ENCODE data around the gene RTN1. TPM values are rescaled to one million over a fixed set of nuclear protein-coding genes. Genes with fewer than 3 reads are reported as not detected.

Gene RTN1
- polyA plus RNA-seq, 1 of the 3 experiments (the other 2 are of a cell fraction): 1.6 TPM

DNA sequence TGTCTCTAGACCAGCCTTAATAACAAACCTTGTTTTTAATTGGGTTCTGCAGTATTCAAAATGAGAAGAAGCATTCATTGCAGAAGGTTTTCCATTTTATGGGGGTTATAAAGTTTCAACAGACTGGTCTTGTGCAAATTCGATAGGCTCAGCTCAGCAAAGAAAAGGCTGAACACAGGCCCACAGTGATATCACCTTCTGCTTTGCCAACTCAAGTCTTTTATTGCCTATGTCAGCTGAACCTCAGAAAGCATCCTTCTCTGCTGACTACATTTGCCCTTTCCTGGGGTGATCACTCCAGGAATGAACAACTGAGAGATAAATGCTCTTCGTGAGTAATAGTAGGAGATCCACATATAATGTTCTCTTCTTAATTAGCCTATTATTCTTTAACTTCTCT is 159.5 kb downstream of the RTN1 start:
- no peaks in the 10 kb centered on the region for H3K36me3 ChIP-seq (replicated peaks in 1 of 2; ENCODE audit: control insufficient read depth in 1 of 2, insufficient read depth in 2 of 2, low read length in 1 of 2)
- H3K79me2 ChIP-seq (ENCODE audit: insufficient read depth): no peaks in the 10 kb centered on the region
- no peaks in the 10 kb centered on the region for H3K9me2 ChIP-seq
- H3K4me1 ChIP-seq (ENCODE audit: control insufficient read depth in 1 of 2, insufficient read depth in 2 of 2, low read depth in 1 of 2, low read length in 1 of 2): no peaks in the 10 kb centered on the region
- ChIA-PET CTCF (interaction anchor here (0.7 to 7.9 kb wide), 4 partner anchors 17 to 473 kb away, joined by 3 to 158 read pairs (median 3); partner anchors contain the start of gene LRRC9), POLR2A (no interaction called here)
- no peaks in the 10 kb centered on the region for H3K9me3 ChIP-seq
- no peaks in the 10 kb centered on the region for H4K20me1 ChIP-seq (ENCODE audit: insufficient read depth)
- no peak overlapping the region for H3K9ac ChIP-seq
- no peaks in the 10 kb centered on the region for H3K27me3 ChIP-seq (ENCODE audit: insufficient read depth)
- TF ChIP-seq FOXM1 (IDR thresholded peaks at IDR 0.05; ENCODE audit: low read depth): no peak
- no peak for TF ChIP-seq JUND (IDR thresholded peaks at IDR 0.05)
- TF ChIP-seq EP300 (IDR thresholded peaks at IDR 0.05; ENCODE audit: borderline replicate concordance in 1 of 2, low read depth in 1 of 2, low read length in 1 of 2): no peak
- TF ChIP-seq, protein P1, sequence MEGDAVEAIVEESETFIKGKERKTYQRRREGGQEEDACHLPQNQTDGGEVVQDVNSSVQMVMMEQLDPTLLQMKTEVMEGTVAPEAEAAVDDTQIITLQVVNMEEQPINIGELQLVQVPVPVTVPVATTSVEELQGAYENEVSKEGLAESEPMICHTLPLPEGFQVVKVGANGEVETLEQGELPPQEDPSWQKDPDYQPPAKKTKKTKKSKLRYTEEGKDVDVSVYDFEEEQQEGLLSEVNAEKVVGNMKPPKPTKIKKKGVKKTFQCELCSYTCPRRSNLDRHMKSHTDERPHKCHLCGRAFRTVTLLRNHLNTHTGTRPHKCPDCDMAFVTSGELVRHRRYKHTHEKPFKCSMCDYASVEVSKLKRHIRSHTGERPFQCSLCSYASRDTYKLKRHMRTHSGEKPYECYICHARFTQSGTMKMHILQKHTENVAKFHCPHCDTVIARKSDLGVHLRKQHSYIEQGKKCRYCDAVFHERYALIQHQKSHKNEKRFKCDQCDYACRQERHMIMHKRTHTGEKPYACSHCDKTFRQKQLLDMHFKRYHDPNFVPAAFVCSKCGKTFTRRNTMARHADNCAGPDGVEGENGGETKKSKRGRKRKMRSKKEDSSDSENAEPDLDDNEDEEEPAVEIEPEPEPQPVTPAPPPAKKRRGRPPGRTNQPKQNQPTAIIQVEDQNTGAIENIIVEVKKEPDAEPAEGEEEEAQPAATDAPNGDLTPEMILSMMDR (IDR thresholded peaks at IDR 0.05): no peak
- TF ChIP-seq, protein P2, sequence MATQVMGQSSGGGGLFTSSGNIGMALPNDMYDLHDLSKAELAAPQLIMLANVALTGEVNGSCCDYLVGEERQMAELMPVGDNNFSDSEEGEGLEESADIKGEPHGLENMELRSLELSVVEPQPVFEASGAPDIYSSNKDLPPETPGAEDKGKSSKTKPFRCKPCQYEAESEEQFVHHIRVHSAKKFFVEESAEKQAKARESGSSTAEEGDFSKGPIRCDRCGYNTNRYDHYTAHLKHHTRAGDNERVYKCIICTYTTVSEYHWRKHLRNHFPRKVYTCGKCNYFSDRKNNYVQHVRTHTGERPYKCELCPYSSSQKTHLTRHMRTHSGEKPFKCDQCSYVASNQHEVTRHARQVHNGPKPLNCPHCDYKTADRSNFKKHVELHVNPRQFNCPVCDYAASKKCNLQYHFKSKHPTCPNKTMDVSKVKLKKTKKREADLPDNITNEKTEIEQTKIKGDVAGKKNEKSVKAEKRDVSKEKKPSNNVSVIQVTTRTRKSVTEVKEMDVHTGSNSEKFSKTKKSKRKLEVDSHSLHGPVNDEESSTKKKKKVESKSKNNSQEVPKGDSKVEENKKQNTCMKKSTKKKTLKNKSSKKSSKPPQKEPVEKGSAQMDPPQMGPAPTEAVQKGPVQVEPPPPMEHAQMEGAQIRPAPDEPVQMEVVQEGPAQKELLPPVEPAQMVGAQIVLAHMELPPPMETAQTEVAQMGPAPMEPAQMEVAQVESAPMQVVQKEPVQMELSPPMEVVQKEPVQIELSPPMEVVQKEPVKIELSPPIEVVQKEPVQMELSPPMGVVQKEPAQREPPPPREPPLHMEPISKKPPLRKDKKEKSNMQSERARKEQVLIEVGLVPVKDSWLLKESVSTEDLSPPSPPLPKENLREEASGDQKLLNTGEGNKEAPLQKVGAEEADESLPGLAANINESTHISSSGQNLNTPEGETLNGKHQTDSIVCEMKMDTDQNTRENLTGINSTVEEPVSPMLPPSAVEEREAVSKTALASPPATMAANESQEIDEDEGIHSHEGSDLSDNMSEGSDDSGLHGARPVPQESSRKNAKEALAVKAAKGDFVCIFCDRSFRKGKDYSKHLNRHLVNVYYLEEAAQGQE (IDR thresholded peaks at IDR 0.05; ENCODE audit: low read depth, low read length): no peak
- TF ChIP-seq POLR2AphosphoS5 (IDR thresholded peaks at IDR 0.05; ENCODE audit: low read depth, low read length): no peak
- TF ChIP-seq, protein P3, sequence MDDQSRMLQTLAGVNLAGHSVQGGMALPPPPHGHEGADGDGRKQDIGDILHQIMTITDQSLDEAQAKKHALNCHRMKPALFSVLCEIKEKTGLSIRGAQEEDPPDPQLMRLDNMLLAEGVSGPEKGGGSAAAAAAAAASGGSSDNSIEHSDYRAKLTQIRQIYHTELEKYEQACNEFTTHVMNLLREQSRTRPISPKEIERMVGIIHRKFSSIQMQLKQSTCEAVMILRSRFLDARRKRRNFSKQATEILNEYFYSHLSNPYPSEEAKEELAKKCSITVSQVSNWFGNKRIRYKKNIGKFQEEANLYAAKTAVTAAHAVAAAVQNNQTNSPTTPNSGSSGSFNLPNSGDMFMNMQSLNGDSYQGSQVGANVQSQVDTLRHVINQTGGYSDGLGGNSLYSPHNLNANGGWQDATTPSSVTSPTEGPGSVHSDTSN (IDR thresholded peaks at IDR 0.05): no peak
- TF ChIP-seq, protein P4, sequence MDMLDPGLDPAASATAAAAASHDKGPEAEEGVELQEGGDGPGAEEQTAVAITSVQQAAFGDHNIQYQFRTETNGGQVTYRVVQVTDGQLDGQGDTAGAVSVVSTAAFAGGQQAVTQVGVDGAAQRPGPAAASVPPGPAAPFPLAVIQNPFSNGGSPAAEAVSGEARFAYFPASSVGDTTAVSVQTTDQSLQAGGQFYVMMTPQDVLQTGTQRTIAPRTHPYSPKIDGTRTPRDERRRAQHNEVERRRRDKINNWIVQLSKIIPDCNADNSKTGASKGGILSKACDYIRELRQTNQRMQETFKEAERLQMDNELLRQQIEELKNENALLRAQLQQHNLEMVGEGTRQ (IDR thresholded peaks at IDR 0.05; ENCODE audit: borderline replicate concordance, low read depth, low read length): no peak
- TF ChIP-seq MEF2A (IDR thresholded peaks at IDR 0.05; ENCODE audit: borderline replicate concordance, low read depth): no peak
- TF ChIP-seq FOXJ3 (CRISPR knock-in tag; IDR thresholded peaks at IDR 0.05): no peak
- TF ChIP-seq TAF1 (IDR thresholded peaks at IDR 0.05; ENCODE audit: borderline replicate concordance, low read depth, low read length): no peak
- no peak for TF ChIP-seq SIN3A (IDR thresholded peaks at IDR 0.05; ENCODE audit: borderline replicate concordance, low read depth, low read length)
- no peak for DNase-seq
- no peak overlapping the region for H3K4me2 ChIP-seq
- no peak overlapping the region for H2AFZ ChIP-seq (ENCODE audit: low read depth)
- H3F3A ChIP-seq (replicated peaks; ENCODE audit: insufficient read depth): no peaks in the 10 kb centered on the region
- H3K27ac ChIP-seq (ENCODE audit: low read depth in 2 of 2, low read length in 1 of 2): no peak overlapping the region
- 15% methylated on average over 2 of the region's 2 CpGs for WGBS (ENCODE audit: low lambda C conversion rate)
- H3K4me3 ChIP-seq (ENCODE audit: low read depth in 2 of 2, low read length in 1 of 2): no peak overlapping the region
